22Rv1 (cell line): ENCODE measurements around the gene ANXA8.

Experiments used
- ZFX ChIP-seq: fragments of 450-650 bp; IDR thresholded peaks from 2 replicates; pipeline ENCODE4 v1.6.1; 2017; ENCODE audit warnings: antibody characterized with exemption, borderline replicate concordance
- TF ChIP-seq, protein P1 (sequence below): fragments of 450-650 bp; IDR thresholded peaks from 2 replicates; pipeline ENCODE4 v1.5.1; 2017; ENCODE audit warnings: mild to moderate bottlenecking

GRCh38 chr10:47454780-47455058 lies 29.2 kb downstream of the ANXA8 start:
- TF ChIP-seq, protein P1, sequence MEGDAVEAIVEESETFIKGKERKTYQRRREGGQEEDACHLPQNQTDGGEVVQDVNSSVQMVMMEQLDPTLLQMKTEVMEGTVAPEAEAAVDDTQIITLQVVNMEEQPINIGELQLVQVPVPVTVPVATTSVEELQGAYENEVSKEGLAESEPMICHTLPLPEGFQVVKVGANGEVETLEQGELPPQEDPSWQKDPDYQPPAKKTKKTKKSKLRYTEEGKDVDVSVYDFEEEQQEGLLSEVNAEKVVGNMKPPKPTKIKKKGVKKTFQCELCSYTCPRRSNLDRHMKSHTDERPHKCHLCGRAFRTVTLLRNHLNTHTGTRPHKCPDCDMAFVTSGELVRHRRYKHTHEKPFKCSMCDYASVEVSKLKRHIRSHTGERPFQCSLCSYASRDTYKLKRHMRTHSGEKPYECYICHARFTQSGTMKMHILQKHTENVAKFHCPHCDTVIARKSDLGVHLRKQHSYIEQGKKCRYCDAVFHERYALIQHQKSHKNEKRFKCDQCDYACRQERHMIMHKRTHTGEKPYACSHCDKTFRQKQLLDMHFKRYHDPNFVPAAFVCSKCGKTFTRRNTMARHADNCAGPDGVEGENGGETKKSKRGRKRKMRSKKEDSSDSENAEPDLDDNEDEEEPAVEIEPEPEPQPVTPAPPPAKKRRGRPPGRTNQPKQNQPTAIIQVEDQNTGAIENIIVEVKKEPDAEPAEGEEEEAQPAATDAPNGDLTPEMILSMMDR = no peak
- no peak for TF ChIP-seq ZFX
